K562 (cell line): ENCODE data around the gene DCAF6.

Experiments used
- CHD2 ChIP-seq: IDR thresholded peaks from 2 replicates; pipeline ENCODE4 v1.6.1; 2011; ENCODE audit warnings: low read depth, low read length
- ESRRB ChIP-seq: fragments of 250-450 bp; sonication (Bioruptor Pico); IDR thresholded peaks from 2 replicates; pipeline ENCODE4 v1.5.0; 2020; ENCODE audit warnings: mild to moderate bottlenecking, moderate library complexity, borderline replicate concordance
- GABPA ChIP-seq: fragments of 200-800 bp; sonication (Bioruptor generic); conservative IDR thresholded peaks from 2 replicates; pipeline ENCODE4 v1.6.1; 2016; ENCODE audit warnings: low read depth, missing genetic modification characterization, missing compliant biosample characterization
- MXI1 ChIP-seq: IDR thresholded peaks from 2 replicates; pipeline ENCODE4 v1.6.1; 2011; ENCODE audit warnings: low read depth, mild to moderate bottlenecking, improper control_type of control experiment, low read length
- NBN ChIP-seq: fragments of 450-650 bp; IDR thresholded peaks from 2 replicates; pipeline ENCODE4 v1.6.1; 2016; ENCODE audit warnings: low read depth, mild to moderate bottlenecking
- NCOA1 ChIP-seq: fragments of 450-650 bp; IDR thresholded peaks from 2 replicates; pipeline ENCODE4 v1.6.1; 2016; ENCODE audit warnings: low read depth
- PHB ChIP-seq: fragments of 250-450 bp; sonication (Bioruptor Pico); IDR thresholded peaks from 2 replicates; pipeline ENCODE4 v1.5.0; 2021
- POLR2A ChIP-seq: fragments of 450-650 bp; conservative IDR thresholded peaks from 2 replicates; pipeline ENCODE4 v1.6.1; 2016
- POLR2AphosphoS5 ChIP-seq: IDR thresholded peaks from 2 replicates; pipeline ENCODE4 v1.6.1; 2011; ENCODE audit warnings: mild to moderate bottlenecking, low read depth, low read length, moderate library complexity; ENCODE audit not compliant: control insufficient read depth, insufficient read depth
- RNF219 ChIP-seq: fragments of 250-450 bp; sonication (Bioruptor Pico); IDR thresholded peaks from 2 replicates; pipeline ENCODE4 v1.5.0; 2022; ENCODE audit warnings: mild to moderate bottlenecking
- ZC3H4 ChIP-seq: sonication (generic); formaldehyde crosslinking; IDR thresholded peaks from 2 replicates; pipeline ENCODE4 v1.9.0; 2021; ENCODE audit warnings: missing genetic modification reagents, borderline replicate concordance

- no peak for TF ChIP-seq CHD2
- TF ChIP-seq ESRRB = no peak
- TF ChIP-seq PHB = no peak
- no peak for TF ChIP-seq GABPA (tag)
- TF ChIP-seq POLR2A = 0 out of 2 replicates have a peak, but pooled peaks have one; percentile 25
- TF ChIP-seq NBN = no peak
- TF ChIP-seq POLR2AphosphoS5 = no peak
- TF ChIP-seq RNF219 (CRISPR knock-in tag) = no peak
- no peak for TF ChIP-seq ZC3H4 (CRISPR knock-in tag)
- TF ChIP-seq MXI1 = no peak
- no peak for TF ChIP-seq NCOA1
Measured at GRCh38 chr1:168009322-168009721, 72.8 kb downstream of the DCAF6 start.
